HL-60/S4 treated with retinoic acid at 250 ng/mL for 4 days and 3 days (cell line): Measurements from ENCODE around the gene IQGAP3.

ENCODE experiments used
- in situ Hi-C: fragments of 300-500 bp; cut with MboI; formaldehyde crosslinking; loops from 2 replicates; pipeline ENCODE4 v1.7.0; 2022; ENCODE audit warnings: low sequenced_read_pairs

IQGAP3 gene

GRCh38 chr1:156513185-156513584, 59.2 kb downstream of the IQGAP3 start:
- in situ Hi-C loops: no loop called here

GRCh38 chr1:156511644-156512043, 60.7 kb downstream of the IQGAP3 start:
- in situ Hi-C loops: no loop called here

DNA sequence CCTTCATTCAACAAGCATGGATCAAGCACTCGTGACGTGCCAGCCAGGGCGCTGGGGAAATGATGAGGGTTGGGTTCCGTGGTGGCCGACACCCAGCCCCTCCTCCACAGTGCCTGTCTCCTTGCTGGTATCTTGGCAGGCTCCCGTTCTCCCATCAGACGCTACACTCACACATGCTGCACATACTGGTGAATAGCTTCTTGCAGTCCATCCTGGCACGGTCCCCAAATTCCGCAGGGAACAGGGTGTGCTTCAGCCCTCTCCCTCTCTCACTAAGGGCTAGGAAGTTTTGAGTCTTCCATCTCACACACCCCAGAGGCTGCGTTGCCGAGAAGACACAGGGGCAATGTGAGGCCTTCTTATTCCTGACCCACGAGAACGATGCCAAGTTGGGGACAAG, 61.7 kb downstream of the IQGAP3 start:
- in situ Hi-C loops: no loop called here

- in situ Hi-C loops: no loop called here
Observed at GRCh38 chr1:156509424-156510034, 62.8 kb downstream of the IQGAP3 start.

DNA sequence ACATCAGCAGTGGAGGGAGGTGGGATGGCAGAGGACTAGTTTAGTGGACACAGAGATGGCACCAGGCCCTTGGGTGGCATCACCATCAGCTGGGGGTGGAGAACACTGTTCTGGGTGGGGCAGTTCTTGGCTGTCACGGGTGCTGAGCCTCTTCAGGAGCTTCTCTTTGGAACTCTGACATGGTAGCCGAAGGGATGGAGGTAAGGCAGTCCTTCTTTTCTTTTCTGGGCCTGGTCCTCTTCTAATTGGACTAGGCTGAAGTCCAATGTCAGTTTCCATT, 63.5 kb downstream of the IQGAP3 start:
- in situ Hi-C loops: no loop called here

GRCh38 chr1:156508205-156508954, 64.0 kb downstream of the IQGAP3 start:
- in situ Hi-C loops: no loop called here

DNA sequence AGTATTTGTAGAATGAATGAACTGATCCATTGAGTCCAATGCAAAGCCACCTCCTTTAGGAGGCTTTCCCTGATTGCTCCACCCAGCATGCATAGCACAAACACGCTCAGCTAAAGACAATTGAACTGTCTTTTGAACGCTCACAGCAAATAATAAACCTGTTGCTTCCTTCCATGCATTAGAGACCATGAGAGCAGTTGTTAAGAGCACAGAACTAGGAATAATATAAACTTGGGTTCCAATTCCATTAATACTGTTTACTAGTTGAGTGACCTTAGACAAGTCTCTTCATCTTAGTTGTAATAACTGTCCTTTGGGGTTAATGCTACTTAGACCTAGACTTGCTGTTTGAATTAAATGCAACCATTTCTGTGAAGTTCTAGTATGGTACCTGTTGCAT, 65.9 kb downstream of the IQGAP3 start:
- in situ Hi-C loops: no loop called here

DNA sequence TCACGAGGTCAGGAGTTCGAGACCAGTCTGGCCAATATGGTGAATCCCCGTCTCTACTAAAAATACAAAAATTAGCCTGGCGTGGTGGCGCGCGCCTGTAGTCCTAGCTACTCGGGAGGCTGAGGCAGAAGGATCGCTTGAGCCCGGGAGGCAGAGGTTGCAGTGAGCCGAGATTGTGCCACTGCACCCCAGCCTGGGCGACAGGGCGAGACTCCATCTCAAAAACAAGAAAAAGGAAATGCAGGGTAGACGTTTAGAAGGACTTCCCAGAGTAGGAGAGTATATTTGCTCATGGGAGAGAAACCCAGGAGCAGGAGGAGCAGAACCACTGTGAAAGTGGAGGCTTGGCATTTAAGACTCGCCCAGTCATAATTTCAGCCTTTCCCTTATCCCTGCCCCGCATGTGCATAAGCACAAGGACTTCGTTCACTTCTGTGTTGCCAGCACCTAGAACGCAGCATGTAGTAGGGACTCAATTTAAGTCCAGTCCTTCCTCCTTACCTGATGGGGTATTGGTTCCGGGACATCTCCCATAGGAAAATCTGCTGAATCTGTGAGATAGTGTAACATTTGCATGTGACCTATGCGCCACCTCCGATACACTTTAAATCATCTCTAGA, 66.6 kb downstream of the IQGAP3 start:
- in situ Hi-C loops: no loop called here

- in situ Hi-C loops: no loop called here
Observed at GRCh38 chr1:156504821-156505678, 67.3 kb downstream of the IQGAP3 start.

GRCh38 chr1:156504438-156504813, 67.9 kb downstream of the IQGAP3 start:
- in situ Hi-C loops: no loop called here

DNA sequence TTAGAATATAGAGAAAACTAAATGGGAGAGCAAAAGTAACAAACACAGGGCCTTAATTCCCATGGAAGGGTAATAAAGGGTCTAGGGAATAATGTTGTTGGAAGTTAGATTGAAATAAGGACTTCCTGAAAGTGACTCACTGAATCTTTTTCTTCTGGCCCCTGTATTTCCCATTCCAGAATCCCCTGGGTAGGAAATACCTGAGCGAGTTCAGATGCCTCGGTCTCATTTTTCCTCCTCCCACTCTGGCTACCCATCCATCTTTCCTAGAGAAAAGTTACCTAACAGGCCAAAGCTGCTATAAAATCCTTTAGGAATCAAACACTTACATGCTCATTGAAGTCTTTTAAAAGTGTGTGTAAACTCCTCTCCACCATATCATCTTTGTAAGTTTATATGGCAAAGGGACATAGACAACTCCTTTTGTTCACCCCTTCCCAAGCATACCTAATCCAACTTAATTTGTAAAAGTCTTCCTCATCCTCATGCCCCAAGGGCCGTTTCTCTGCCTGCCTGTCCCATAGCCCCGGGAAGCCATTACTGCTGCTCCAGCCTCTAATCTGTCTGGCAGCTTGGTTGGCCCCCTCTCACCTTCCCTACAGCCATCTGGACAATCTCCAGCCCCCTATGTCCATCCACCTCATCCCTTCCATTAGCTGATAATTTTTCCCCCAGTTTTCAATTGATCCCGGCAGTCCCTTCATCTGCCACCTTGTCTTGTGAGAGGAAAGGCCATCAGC, 68.5 kb downstream of the IQGAP3 start:
- in situ Hi-C loops: no loop called here

GRCh38 chr1:156502894-156503697, 69.3 kb downstream of the IQGAP3 start:
- in situ Hi-C loops: no loop called here

GRCh38 chr1:156502391-156502893, 69.9 kb downstream of the IQGAP3 start:
- in situ Hi-C loops: no loop called here

GRCh38 chr1:156500793-156501506, 71.4 kb downstream of the IQGAP3 start:
- in situ Hi-C loops: no loop called here

- in situ Hi-C loops: no loop called here
Observed at GRCh38 chr1:156500543-156500792, 71.9 kb downstream of the IQGAP3 start, which contains the start of gene MEF2D. TSS of gene MEF2D (minus strand) at chr1:156500775. CDS start at chr1:156483292, 17,483 bp downstream.

GRCh38 chr1:156499842-156500542, 72.4 kb downstream of the IQGAP3 start:
- in situ Hi-C loops: no loop called here

DNA sequence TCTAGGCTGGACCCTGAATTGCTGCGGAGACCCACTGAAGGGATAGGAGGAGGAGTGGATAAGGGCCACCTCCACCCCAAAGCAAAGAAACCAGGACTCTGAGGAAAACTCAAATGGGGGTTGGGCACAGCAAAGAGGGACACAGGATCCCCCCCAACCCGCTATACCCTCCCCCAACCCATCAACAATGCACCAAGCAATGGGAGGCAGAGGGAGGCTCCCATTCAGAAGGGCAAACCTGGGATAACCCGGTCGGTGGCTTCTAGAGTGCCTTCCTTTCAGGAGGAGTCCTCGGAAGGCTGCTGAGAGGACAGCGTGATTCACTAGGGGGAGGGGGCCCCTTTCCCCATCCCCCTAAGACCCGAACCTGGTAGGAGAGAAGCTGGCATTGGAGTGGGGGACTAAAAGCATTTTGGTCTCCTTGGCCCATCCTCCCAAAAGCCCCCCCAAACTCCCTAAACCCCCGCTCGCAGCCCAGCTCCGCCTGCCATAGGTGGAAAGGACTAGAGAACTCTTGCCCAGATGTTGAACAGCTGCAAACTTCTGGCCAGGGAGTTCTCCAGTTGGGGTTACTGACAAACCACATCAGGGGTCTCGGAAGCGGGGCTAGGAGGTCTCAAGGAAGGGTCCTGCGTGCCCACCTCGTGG, 73.0 kb downstream of the IQGAP3 start:
- in situ Hi-C loops: no loop called here

GRCh38 chr1:156498432-156499193, 73.8 kb downstream of the IQGAP3 start:
- in situ Hi-C loops: no loop called here
